Measurements from ENCODE around the gene TXNL4B.

DNA sequence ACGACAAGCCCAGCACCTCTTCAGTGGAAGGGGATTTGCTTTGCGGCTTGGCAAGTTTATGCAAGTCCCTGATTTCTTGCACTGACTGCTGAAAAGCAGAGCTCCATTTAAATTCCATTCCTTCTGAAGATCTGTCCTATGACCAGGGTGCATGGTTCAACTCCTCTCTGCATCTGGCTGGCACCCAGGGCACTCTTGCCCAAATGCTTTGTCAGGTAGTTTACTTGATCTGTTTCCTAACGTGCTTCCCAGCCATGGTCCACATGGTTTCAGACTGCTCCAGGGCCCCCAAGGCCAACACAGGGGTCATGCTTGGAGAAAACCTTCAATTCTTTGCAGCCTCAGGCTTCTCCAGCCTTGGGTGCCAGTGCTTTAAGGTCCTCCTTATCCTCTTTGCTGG, 50.4 kb downstream of the TXNL4B start:
- no peak for TF ChIP-seq POLR2A (IDR thresholded peaks at IDR 0.05; ENCODE audit: extremely low read depth, insufficient read length)
- TF ChIP-seq, protein P1, sequence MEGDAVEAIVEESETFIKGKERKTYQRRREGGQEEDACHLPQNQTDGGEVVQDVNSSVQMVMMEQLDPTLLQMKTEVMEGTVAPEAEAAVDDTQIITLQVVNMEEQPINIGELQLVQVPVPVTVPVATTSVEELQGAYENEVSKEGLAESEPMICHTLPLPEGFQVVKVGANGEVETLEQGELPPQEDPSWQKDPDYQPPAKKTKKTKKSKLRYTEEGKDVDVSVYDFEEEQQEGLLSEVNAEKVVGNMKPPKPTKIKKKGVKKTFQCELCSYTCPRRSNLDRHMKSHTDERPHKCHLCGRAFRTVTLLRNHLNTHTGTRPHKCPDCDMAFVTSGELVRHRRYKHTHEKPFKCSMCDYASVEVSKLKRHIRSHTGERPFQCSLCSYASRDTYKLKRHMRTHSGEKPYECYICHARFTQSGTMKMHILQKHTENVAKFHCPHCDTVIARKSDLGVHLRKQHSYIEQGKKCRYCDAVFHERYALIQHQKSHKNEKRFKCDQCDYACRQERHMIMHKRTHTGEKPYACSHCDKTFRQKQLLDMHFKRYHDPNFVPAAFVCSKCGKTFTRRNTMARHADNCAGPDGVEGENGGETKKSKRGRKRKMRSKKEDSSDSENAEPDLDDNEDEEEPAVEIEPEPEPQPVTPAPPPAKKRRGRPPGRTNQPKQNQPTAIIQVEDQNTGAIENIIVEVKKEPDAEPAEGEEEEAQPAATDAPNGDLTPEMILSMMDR (IDR thresholded peaks at IDR 0.05; ENCODE audit: low read depth, low read length): no peak
- TF ChIP-seq MYC (IDR thresholded peaks at IDR 0.05; ENCODE audit: low read depth, low read length): no peak
